Amygdala (tissue), 56 donors: ENCODE measurements around the gene ZSWIM8.
"Not testable (repeated sequence)": the region's sequence is repeated elsewhere in the genome, so short reads cannot be mapped to it uniquely, and the experiment has no call there.

Experiments used
- DNase-seq, 56 donors: peaks; one replicate each; lab custom pipeline; 2025; lab: John Stamatoyannopoulos, UW

The ZSWIM8 gene

GRCh38 chr10:73785211-73785720 lies at the start of gene ZSWIM8:
Gene ZSWIM8, plus strand, starts transcription at chr10:73785606. Its CDS starts 273 bp downstream, at chr10:73785879.
- peak; percentile 64 to 97 (median 91) for DNase-seq

- not testable (repeated sequence) for DNase-seq
Measured at GRCh38 chr10:73740501-73741254, 44.7 kb upstream of the ZSWIM8 start.

- DNase-seq, result no peak
Measured at GRCh38 chr10:73742454-73742734, 43.0 kb upstream of the ZSWIM8 start.

- DNase-seq, result no peak
Measured at GRCh38 chr10:73743327-73743904, 42.0 kb upstream of the ZSWIM8 start.

- peak; percentile 72 to 97 (median 90) for DNase-seq
Measured at GRCh38 chr10:73743905-73744663, 41.3 kb upstream of the ZSWIM8 start, which contains the start of gene SEC24C. Gene SEC24C, plus strand, starts transcription at chr10:73744372. Its CDS starts 2,461 bp downstream, at chr10:73746833.

GRCh38 chr10:73744664-73744975 lies 40.8 kb upstream of the ZSWIM8 start:
- DNase-seq, result peak in 3 of 56 donors; percentile 51 to 60 (median 53)

- DNase-seq, result no peak
Measured at GRCh38 chr10:73746721-73747120, 38.7 kb upstream of the ZSWIM8 start.

- DNase-seq, result no peak
Measured at GRCh38 chr10:73750819-73751218, 34.6 kb upstream of the ZSWIM8 start.

GRCh38 chr10:73756183-73756582 lies 29.2 kb upstream of the ZSWIM8 start:
- no peak for DNase-seq

- no peak for DNase-seq
Measured at GRCh38 chr10:73758704-73759511, 26.5 kb upstream of the ZSWIM8 start.

GRCh38 chr10:73759512-73760115 lies 25.8 kb upstream of the ZSWIM8 start:
- no peak for DNase-seq

GRCh38 chr10:73761781-73762180 lies 23.6 kb upstream of the ZSWIM8 start:
- no peak for DNase-seq

- no peak for DNase-seq
Measured at GRCh38 chr10:73762915-73763314, 22.5 kb upstream of the ZSWIM8 start.

- no peak for DNase-seq
Measured at GRCh38 chr10:73763343-73763742, 22.1 kb upstream of the ZSWIM8 start.

- no peak for DNase-seq
Measured at GRCh38 chr10:73765066-73765465, 20.3 kb upstream of the ZSWIM8 start.

GRCh38 chr10:73768881-73769280 lies 16.5 kb upstream of the ZSWIM8 start:
- no peak for DNase-seq

- DNase-seq, result no peak
Measured at GRCh38 chr10:73769396-73769795, 16.0 kb upstream of the ZSWIM8 start.

GRCh38 chr10:73771722-73772280 lies 13.6 kb upstream of the ZSWIM8 start:
- peak in 8 of 56 donors; percentile 40 to 92 (median 84) for DNase-seq

GRCh38 chr10:73772281-73773151 lies 12.9 kb upstream of the ZSWIM8 start:
- peak in 55 of 56 donors; percentile 44 to 94 (median 83) for DNase-seq
